ENCODE measurements around the gene HABP4. TPM values are rescaled to one million over a fixed set of nuclear protein-coding genes. Genes with fewer than 3 reads are reported as not detected.

Gene HABP4
- total and polyA plus RNA-seq, 2 of the 4 experiments (the other 2 are of a cell fraction): 5.2 to 10.6 TPM

DNA sequence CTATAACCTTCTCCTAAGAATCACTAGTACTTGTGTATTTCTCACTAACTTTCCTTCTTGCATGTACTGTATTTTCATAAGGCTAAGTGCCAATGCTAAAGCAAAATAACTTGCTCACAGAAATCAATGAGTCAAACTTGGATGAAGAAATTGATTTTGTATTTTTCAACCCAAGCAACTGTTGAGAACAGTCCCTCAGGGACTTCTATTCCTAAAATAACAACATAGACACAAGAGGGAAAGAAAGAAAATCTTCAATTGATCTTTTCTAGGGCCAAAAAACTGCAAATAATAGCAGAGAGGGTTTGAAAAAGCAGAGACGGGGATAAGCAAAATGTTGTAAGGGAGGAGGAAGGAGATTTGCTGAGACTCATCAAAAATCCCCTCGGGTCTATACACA is 69.8 kb downstream of the HABP4 start:
- peaks cover 0 to 5% of the 10 kb centered on the region in 2 experiments; a peak in 1 of 4 replicates for H3K79me1 ChIP-seq (ENCODE audit: low read depth in 1 of 2, low read length in 2 of 2)
- H3K9ac ChIP-seq (ENCODE audit: low read depth, low read length): no peak overlapping the region
- H3K27ac ChIP-seq (ENCODE audit: insufficient read depth, low read length): no peak overlapping the region
- H3K9me3 ChIP-seq (ENCODE audit: control insufficient read depth, insufficient read depth, low read length): no peaks in the 10 kb centered on the region
- H4K20me1 ChIP-seq (ENCODE audit: insufficient read depth, low read length): no peaks in the 10 kb centered on the region; the same call in 1 of the 2 replicates
- peaks cover 5% of the 10 kb centered on the region for H3K9me1 ChIP-seq (ENCODE audit: insufficient read depth, low read length)
- POLR2A ChIA-PET (ENCODE audit: unreplicated experiment): no interaction called here
- H3K14ac ChIP-seq (replicated peaks; ENCODE audit: low read depth, low read length): no peak overlapping the region
- CTCF ChIA-PET: no interaction called here
- H3K18ac ChIP-seq (ENCODE audit: low read depth, low read length): no peak overlapping the region
- no peaks in the 10 kb centered on the region for H3K27me3 ChIP-seq (ENCODE audit: control insufficient read depth, insufficient read depth, low read length)
- H4K5ac ChIP-seq (ENCODE audit: low read depth, low read length): no peak overlapping the region
- H4K91ac ChIP-seq (ENCODE audit: insufficient read depth, low read depth, low read length): no peak overlapping the region
- DNase-seq (no peak), ATAC-seq (ENCODE audit: low read depth) (no peak)
- no peak overlapping the region for H3K23ac ChIP-seq (ENCODE audit: low read depth, low read length)
- no peak overlapping the region for H2BK120ac ChIP-seq (ENCODE audit: low read depth, low read length)
- H3K56ac ChIP-seq (ENCODE audit: extremely low read depth, insufficient read depth, low read length): no peak overlapping the region
- H3K4me1 ChIP-seq (ENCODE audit: control insufficient read depth, insufficient read depth, low read length): peaks cover 6% of the 10 kb centered on the region
- no peak overlapping the region for H2BK20ac ChIP-seq (ENCODE audit: low read depth, low read length)
- no peak overlapping the region for H2AFZ ChIP-seq (replicated peaks; ENCODE audit: low read length, poor library complexity)
- WGBS, 2 experiments (ENCODE audit: extremely low coverage in 2 of 2, insufficient read length in 1 of 2): no CpG with 5 or more reads among the region's 2 CpGs
- BruUV-seq (replicated peaks): no TSS peak
- H3K4ac ChIP-seq (ENCODE audit: low read depth, low read length): no peak overlapping the region
- H3K4me2 ChIP-seq (ENCODE audit: low read depth, low read length): no peak overlapping the region
- H3K4me3 ChIP-seq (ENCODE audit: insufficient read depth, low read depth, low read length): no peak overlapping the region
- dilution Hi-C loops (cut with HindIII; ENCODE audit: low sequenced_read_pairs, unreplicated experiment) (no loop called here), intact Hi-C loops (cut with micrococcal nuclease) (loop anchor here (5.0 kb wide), 1 partner anchor 38 kb away; no protein-coding TSS in a partner anchor), in situ Hi-C loops (cut with MboI; ENCODE audit: low sequenced_read_pairs) (no loop called here)
- peaks cover 10% of the 10 kb centered on the region for H3K36me3 ChIP-seq (ENCODE audit: control insufficient read depth, insufficient read depth, low read length)
- no peak overlapping the region for H4K8ac ChIP-seq (ENCODE audit: low read depth in 2 of 2, low read length in 2 of 2)
- H2AK9ac ChIP-seq (replicated peaks; ENCODE audit: low read depth, low read length, poor library complexity): no peak overlapping the region
- H2BK5ac ChIP-seq (ENCODE audit: low read depth, low read length, poor library complexity, severe bottlenecking): no peak overlapping the region
- H2AK5ac ChIP-seq (ENCODE audit: low read depth, low read length): no peak overlapping the region
- no peak overlapping the region for H2BK15ac ChIP-seq (ENCODE audit: low read depth, low read length)
- TF ChIP-seq CEBPB (IDR thresholded peaks at IDR 0.05; ENCODE audit: low read depth, low read length) (no peak), FOS (IDR thresholded peaks at IDR 0.05; ENCODE audit: low read depth, low read length) (no peak), POLR2A (IDR thresholded peaks at IDR 0.05; ENCODE audit: low read depth, low read length) (no peak), RFX5 (IDR thresholded peaks at IDR 0.05; ENCODE audit: low read depth, low read length) (no peak), MXI1 (IDR thresholded peaks at IDR 0.05; ENCODE audit: borderline replicate concordance, low read depth, low read length) (no peak), MAFK (IDR thresholded peaks at IDR 0.05; ENCODE audit: low read depth, low read length) (no peak)
- TF ChIP-seq, protein P1, sequence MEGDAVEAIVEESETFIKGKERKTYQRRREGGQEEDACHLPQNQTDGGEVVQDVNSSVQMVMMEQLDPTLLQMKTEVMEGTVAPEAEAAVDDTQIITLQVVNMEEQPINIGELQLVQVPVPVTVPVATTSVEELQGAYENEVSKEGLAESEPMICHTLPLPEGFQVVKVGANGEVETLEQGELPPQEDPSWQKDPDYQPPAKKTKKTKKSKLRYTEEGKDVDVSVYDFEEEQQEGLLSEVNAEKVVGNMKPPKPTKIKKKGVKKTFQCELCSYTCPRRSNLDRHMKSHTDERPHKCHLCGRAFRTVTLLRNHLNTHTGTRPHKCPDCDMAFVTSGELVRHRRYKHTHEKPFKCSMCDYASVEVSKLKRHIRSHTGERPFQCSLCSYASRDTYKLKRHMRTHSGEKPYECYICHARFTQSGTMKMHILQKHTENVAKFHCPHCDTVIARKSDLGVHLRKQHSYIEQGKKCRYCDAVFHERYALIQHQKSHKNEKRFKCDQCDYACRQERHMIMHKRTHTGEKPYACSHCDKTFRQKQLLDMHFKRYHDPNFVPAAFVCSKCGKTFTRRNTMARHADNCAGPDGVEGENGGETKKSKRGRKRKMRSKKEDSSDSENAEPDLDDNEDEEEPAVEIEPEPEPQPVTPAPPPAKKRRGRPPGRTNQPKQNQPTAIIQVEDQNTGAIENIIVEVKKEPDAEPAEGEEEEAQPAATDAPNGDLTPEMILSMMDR (conservative IDR thresholded peaks at IDR 0.05; ENCODE audit: low read depth, low read length): no peak
- TF ChIP-seq, protein P2, sequence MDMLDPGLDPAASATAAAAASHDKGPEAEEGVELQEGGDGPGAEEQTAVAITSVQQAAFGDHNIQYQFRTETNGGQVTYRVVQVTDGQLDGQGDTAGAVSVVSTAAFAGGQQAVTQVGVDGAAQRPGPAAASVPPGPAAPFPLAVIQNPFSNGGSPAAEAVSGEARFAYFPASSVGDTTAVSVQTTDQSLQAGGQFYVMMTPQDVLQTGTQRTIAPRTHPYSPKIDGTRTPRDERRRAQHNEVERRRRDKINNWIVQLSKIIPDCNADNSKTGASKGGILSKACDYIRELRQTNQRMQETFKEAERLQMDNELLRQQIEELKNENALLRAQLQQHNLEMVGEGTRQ (IDR thresholded peaks at IDR 0.05; ENCODE audit: low read depth, low read length): no peak
